GM12878 (cell line): ENCODE data around the gene SURF2.
"Not testable (repeated sequence)": the region's sequence is repeated elsewhere in the genome, so short reads cannot be mapped to it uniquely, and the experiment has no call there.

Source experiments
- BMI1 ChIP-seq: fragments of 450-650 bp; IDR thresholded peaks from 2 replicates; pipeline ENCODE4 v1.6.1; 2016; ENCODE audit warnings: mild to moderate bottlenecking, moderate library complexity, borderline replicate concordance
- CREB1 ChIP-seq: IDR thresholded peaks from 2 replicates; pipeline ENCODE4 v1.6.1; 2012; ENCODE audit warnings: low read depth, mild to moderate bottlenecking, inconsistent platforms
- DPF2 ChIP-seq: fragments of 450-650 bp; IDR thresholded peaks from 2 replicates; pipeline ENCODE4 v1.6.1; 2017; ENCODE audit warnings: mild to moderate bottlenecking
- EGR1 ChIP-seq, 2 experiments: IDR thresholded peaks; 1 replicate in 1 of 2; 2 replicates in 1 of 2; pipeline ENCODE4 v1.6.1; 2011 to 2012; ENCODE audit warnings: low read depth in 2 of 2, low read length in 2 of 2, borderline replicate concordance in 1 of 2, mild to moderate bottlenecking in 1 of 2, moderate library complexity in 1 of 2
- HCFC1 ChIP-seq: fragments of 150-350 bp; IDR thresholded peaks from 2 replicates; pipeline ENCODE4 v1.6.1; 2014; ENCODE audit warnings: low read length
- MTA3 ChIP-seq: IDR thresholded peaks from 2 replicates; pipeline ENCODE4 v1.6.1; 2012; ENCODE audit warnings: low read length, inconsistent platforms, borderline replicate concordance
- MXI1 ChIP-seq: fragments of 150-350 bp; IDR thresholded peaks from 2 replicates; pipeline ENCODE4 v1.6.1; 2011; ENCODE audit warnings: low read depth, mild to moderate bottlenecking, inconsistent platforms, low read length, improper control_type of control experiment
- SUZ12 ChIP-seq: fragments of 200-600 bp; sonication (generic); IDR thresholded peaks from one replicate; pipeline ENCODE4 v1.6.1; 2018; ENCODE audit warnings: antibody characterized with exemption, mild to moderate bottlenecking; ENCODE audit not compliant: unreplicated experiment
- TCF12 ChIP-seq: IDR thresholded peaks from 2 replicates; pipeline ENCODE4 v1.6.1; 2011; ENCODE audit warnings: low read depth, mild to moderate bottlenecking, low read length
- USF1 ChIP-seq: IDR thresholded peaks from 2 replicates; pipeline ENCODE4 v1.6.1; 2011; ENCODE audit warnings: borderline replicate concordance, low read depth, mild to moderate bottlenecking, moderate library complexity, mixed read lengths, low read length; ENCODE audit not compliant: insufficient read depth; ENCODE audit errors: extremely low read length
- TF ChIP-seq, protein P1 (sequence below), 3 experiments: IDR thresholded peaks in 2 of 3; conservative IDR thresholded peaks in 1 of 3; 2 replicates each; pipeline ENCODE4 v1.5.1; 2011; ENCODE audit warnings: low read depth in 3 of 3, low read length in 3 of 3, mild to moderate bottlenecking in 3 of 3, control low read depth in 2 of 3, moderate library complexity in 2 of 3, inconsistent platforms in 1 of 3, mixed read lengths in 1 of 3; ENCODE audit not compliant: control insufficient read depth in 2 of 3, insufficient read depth in 1 of 3; ENCODE audit errors: extremely low read depth in 1 of 3

- not testable (repeated sequence) for TF ChIP-seq USF1; HCFC1; SUZ12; BMI1; MTA3; TCF12; CREB1; DPF2; EGR1 (IDR thresholded peaks at IDR 0.05; ENCODE audit: borderline replicate concordance in 1 of 2, low read depth in 2 of 2, low read length in 2 of 2); MXI1
- TF ChIP-seq, protein P1, sequence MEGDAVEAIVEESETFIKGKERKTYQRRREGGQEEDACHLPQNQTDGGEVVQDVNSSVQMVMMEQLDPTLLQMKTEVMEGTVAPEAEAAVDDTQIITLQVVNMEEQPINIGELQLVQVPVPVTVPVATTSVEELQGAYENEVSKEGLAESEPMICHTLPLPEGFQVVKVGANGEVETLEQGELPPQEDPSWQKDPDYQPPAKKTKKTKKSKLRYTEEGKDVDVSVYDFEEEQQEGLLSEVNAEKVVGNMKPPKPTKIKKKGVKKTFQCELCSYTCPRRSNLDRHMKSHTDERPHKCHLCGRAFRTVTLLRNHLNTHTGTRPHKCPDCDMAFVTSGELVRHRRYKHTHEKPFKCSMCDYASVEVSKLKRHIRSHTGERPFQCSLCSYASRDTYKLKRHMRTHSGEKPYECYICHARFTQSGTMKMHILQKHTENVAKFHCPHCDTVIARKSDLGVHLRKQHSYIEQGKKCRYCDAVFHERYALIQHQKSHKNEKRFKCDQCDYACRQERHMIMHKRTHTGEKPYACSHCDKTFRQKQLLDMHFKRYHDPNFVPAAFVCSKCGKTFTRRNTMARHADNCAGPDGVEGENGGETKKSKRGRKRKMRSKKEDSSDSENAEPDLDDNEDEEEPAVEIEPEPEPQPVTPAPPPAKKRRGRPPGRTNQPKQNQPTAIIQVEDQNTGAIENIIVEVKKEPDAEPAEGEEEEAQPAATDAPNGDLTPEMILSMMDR (IDR thresholded peaks at IDR 0.05 in 2 of 3, conservative IDR thresholded peaks at IDR 0.05 in 1 of 3; ENCODE audit: control insufficient read depth in 2 of 3, extremely low read depth in 1 of 3, insufficient read depth in 1 of 3, low read depth in 3 of 3, low read length in 3 of 3): not testable (repeated sequence)
Observed at GRCh38 chr9:133317551-133317950, 38.8 kb upstream of the SURF2 start.
